ENCODE data around the gene TPCN2. TPM values are rescaled to one million over a fixed set of nuclear protein-coding genes. Genes with fewer than 3 reads are reported as not detected.

TPCN2 gene
- total and polyA plus RNA-seq, 2 of the 4 experiments (the other 2 are of a cell fraction) = 3.4 to 8.0 TPM

DNA sequence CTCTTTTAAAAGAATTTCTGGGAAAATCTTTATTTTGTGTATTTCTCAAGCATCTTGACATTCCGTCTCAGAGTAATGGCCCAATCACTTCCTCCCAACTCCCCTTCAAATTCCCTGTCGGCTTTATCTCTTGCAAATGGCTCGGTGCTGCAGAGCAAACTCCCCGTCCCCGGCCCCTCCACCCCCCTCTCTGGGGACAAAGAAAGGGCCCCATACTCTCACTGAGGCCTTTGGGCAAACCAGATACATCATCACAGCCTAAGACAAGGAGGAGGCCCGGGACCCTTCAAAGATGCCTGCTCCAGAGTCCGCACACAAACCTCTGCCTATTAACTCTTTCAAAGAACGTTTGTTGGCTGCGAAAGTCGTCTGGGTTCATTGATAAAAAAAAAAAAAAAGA is 103.1 kb downstream of the TPCN2 start:
- Histone ChIP-seq H3K4me2 (ENCODE audit: low read depth, low read length) (no peak overlapping the region), H3K18ac (ENCODE audit: low read depth, low read length) (no peak overlapping the region), H3K23ac (ENCODE audit: low read depth, low read length) (no peak overlapping the region), H2BK5ac (ENCODE audit: low read depth, low read length, poor library complexity, severe bottlenecking) (no peak overlapping the region), H3K4ac (ENCODE audit: low read depth, low read length) (no peak overlapping the region), H3K4me1 (ENCODE audit: control insufficient read depth, insufficient read depth, low read length) (peaks cover 13% of the 10 kb centered on the region), H2BK15ac (ENCODE audit: low read depth, low read length) (no peak overlapping the region), H4K8ac (ENCODE audit: low read depth in 2 of 2, low read length in 2 of 2) (no peak overlapping the region), H3K9ac (ENCODE audit: low read depth, low read length) (no peak overlapping the region), H3K4me3 (ENCODE audit: insufficient read depth, low read depth, low read length) (no peak overlapping the region), H4K5ac (ENCODE audit: low read depth, low read length) (no peak overlapping the region), H3K27ac (ENCODE audit: insufficient read depth, low read length) (no peak overlapping the region), H2BK120ac (ENCODE audit: low read depth, low read length) (no peak overlapping the region), H3K56ac (ENCODE audit: extremely low read depth, insufficient read depth, low read length) (no peak overlapping the region), H2AFZ (replicated peaks; ENCODE audit: low read length, poor library complexity) (no peak overlapping the region), H2AK5ac (ENCODE audit: low read depth, low read length) (no peak overlapping the region), H2AK9ac (replicated peaks; ENCODE audit: low read depth, low read length, poor library complexity) (no peak overlapping the region), H3K14ac (replicated peaks; ENCODE audit: low read depth, low read length) (no peak overlapping the region), H4K20me1 (ENCODE audit: insufficient read depth, low read length) (no peaks in the 10 kb centered on the region), H3K9me1 (ENCODE audit: insufficient read depth, low read length) (peaks cover 2% of the 10 kb centered on the region; the same call in 1 of the 2 replicates), H4K91ac (ENCODE audit: insufficient read depth, low read depth, low read length) (no peak overlapping the region), H3K79me1 (ENCODE audit: low read depth in 1 of 2, low read length in 2 of 2) (no peaks in the 10 kb centered on the region), H2BK20ac (ENCODE audit: low read depth, low read length) (no peak overlapping the region), H3K9me3 (ENCODE audit: control insufficient read depth, insufficient read depth, low read length) (peaks cover 5% of the 10 kb centered on the region), H3K36me3 (ENCODE audit: control insufficient read depth, insufficient read depth, low read length) (no peaks in the 10 kb centered on the region), H3K27me3 (ENCODE audit: control insufficient read depth, insufficient read depth, low read length) (no peaks in the 10 kb centered on the region)
- ChIA-PET CTCF (interaction anchor here (1.0 kb wide), 1 partner anchor 20 kb away, joined by 3 read pairs; no protein-coding TSS in a partner anchor), POLR2A (ENCODE audit: unreplicated experiment) (no interaction called here)
- ATAC-seq (ENCODE audit: low read depth) (no peak), DNase-seq (no peak)
- intact Hi-C loops (cut with micrococcal nuclease) = no loop called here
- BruUV-seq (replicated peaks) = no TSS peak
- dilution Hi-C loops (cut with HindIII; ENCODE audit: low sequenced_read_pairs, unreplicated experiment) = no loop called here
- in situ Hi-C loops (cut with MboI; ENCODE audit: low sequenced_read_pairs) = no loop called here
- 20% methylated on average over 1 of the region's 10 CpGs; no CpG with 5 or more reads in 1 of the 2 experiments for WGBS, 2 experiments (ENCODE audit: extremely low coverage in 2 of 2, insufficient read length in 1 of 2)
- TF ChIP-seq MAZ (IDR thresholded peaks at IDR 0.05; ENCODE audit: borderline replicate concordance, low read depth, low read length) (no peak), MAFK (IDR thresholded peaks at IDR 0.05; ENCODE audit: low read depth, low read length) (no peak), SMC3 (IDR thresholded peaks at IDR 0.05; ENCODE audit: low read depth, low read length) (no peak), FOS (IDR thresholded peaks at IDR 0.05; ENCODE audit: low read depth, low read length) (no peak), NFE2L2 (IDR thresholded peaks at IDR 0.05; ENCODE audit: low read depth, low read length) (no peak), CHD1 (IDR thresholded peaks at IDR 0.05; ENCODE audit: low read depth, low read length) (no peak), RCOR1 (IDR thresholded peaks at IDR 0.05; ENCODE audit: insufficient replicate concordance, low read length) (no peak), USF2 (IDR thresholded peaks at IDR 0.05; ENCODE audit: low read depth, low read length) (no peak), MXI1 (IDR thresholded peaks at IDR 0.05; ENCODE audit: borderline replicate concordance, low read depth, low read length) (no peak), BHLHE40 (IDR thresholded peaks at IDR 0.05; ENCODE audit: low read depth, low read length) (no peak), RFX5 (IDR thresholded peaks at IDR 0.05; ENCODE audit: low read depth, low read length) (no peak)

Measured in IMR-90 (cell line).